Stomach (tissue), 9 donors: Measurements from ENCODE around the gene DGKD. TPM values are rescaled to one million over a fixed set of nuclear protein-coding genes. Genes with fewer than 3 reads are reported as not detected.

Source experiments
- DNase-seq, 2 donors: peaks; one replicate each; pipeline versions ENCODE4 v3.0.0 to v3.0.0-alpha.2; 2013 to 2019
- H3K27ac ChIP-seq, 5 donors: fragments of 200-600 bp in 4 of 5; sonication (generic) in 4 of 5; one replicate each; pipeline ENCODE4 v1.5.1; 2013 to 2019; ENCODE audit warnings: mild to moderate bottlenecking in 1 of 5, moderate library complexity in 1 of 5
- H3K27me3 ChIP-seq, 3 donors: fragments of 200-600 bp; sonication (generic); one replicate each; pipeline ENCODE4 v1.5.1; 2017 to 2019; ENCODE audit warnings: mixed run types in 1 of 3
- H3K36me3 ChIP-seq, 4 donors: fragments of 200-600 bp; sonication (generic); 1 replicate in 3 of 4; 2 replicates in 1 of 4; pipeline ENCODE4 v1.5.1; 2016 to 2019
- H3K4me1 ChIP-seq, 4 donors: fragments of 200-600 bp; sonication (generic); one replicate each; pipeline ENCODE4 v1.5.1; 2016 to 2019
- H3K4me3 ChIP-seq, 4 donors: fragments of 200-600 bp; sonication (generic) in 3 of 4; one replicate each; pipeline ENCODE4 v1.5.1; 2016 to 2019; ENCODE audit warnings: mild to moderate bottlenecking in 1 of 4
- H3K9me3 ChIP-seq, 4 donors: fragments of 200-600 bp; sonication (generic); one replicate each; pipeline ENCODE4 v1.5.1; 2016 to 2019
- CTCF ChIP-seq, 7 experiments: fragments of 450-650 bp in 4 of 7; fragments of 200-600 bp in 3 of 7; sonication (generic) in 3 of 7; IDR thresholded peaks; one replicate each; pipeline ENCODE4 v1.5.1; 2016 to 2019; ENCODE audit warnings: antibody characterized with exemption in 7 of 7, control low read depth in 2 of 7, mild to moderate bottlenecking in 1 of 7
- EP300 ChIP-seq: sonication (generic); formaldehyde crosslinking; IDR thresholded peaks from one replicate; pipeline ENCODE4 v1.6.1; 2017; ENCODE audit warnings: antibody characterized with exemption
- POLR2A ChIP-seq, 4 donors: fragments of 450-650 bp; IDR thresholded peaks; one replicate each; pipeline ENCODE4 v1.6.1; 2016; ENCODE audit warnings: antibody characterized with exemption in 4 of 4, control low read depth in 2 of 4, mild to moderate bottlenecking in 1 of 4, moderate library complexity in 1 of 4
- POLR2AphosphoS5 ChIP-seq, 3 donors: sonication (generic); formaldehyde crosslinking; IDR thresholded peaks; one replicate each; pipeline ENCODE4 v1.6.1; 2016; ENCODE audit warnings: antibody characterized with exemption in 3 of 3
- WGBS, 5 donors: extraction: QIAGEN DNeasy Blood & Tissue Kit in 3 of 5; methylation state at CpG; one replicate each; pipeline versions ENCODE4 v1.1.5 to v1.1.7; 2013 to 2018; 5-methylcytosine and 5-hydroxymethylcytosine counted together
- intact Hi-C: fragments of 100-400 bp; cut with DNase I; formaldehyde crosslinking; loops from one replicate; pipeline ENCODE4 v1.15.1; 2023; ENCODE audit warnings: low total_unique reads
- polyA plus RNA-seq, 3 donors: library from polyadenylated mRNA; stranded (reverse); fragments of 200-250 nt; gene quantifications; one replicate each; pipeline ENCODE4 v1.2.3, GENCODE V29; 2013
- total RNA-seq, 5 donors: library from RNA; depleted of rRNA; stranded (reverse); fragments of >200 nt; gene quantifications; one replicate each; pipeline versions ENCODE4 v1.1.0 to v1.2.3, GENCODE V29; 2014 to 2016
- donor health status: healthy with polysubstance abuse.
- donor health status: Bipolar disorder and iron deficiency.
- donor health status: healthy.

DGKD gene
- total and polyA plus RNA-seq, 8 donors = 21.9 to 471 (median 202) TPM

GRCh38 chr2:233369462-233369861, 15.2 kb downstream of the DGKD start:
- H3K4me3 ChIP-seq = no peak overlapping the region

GRCh38 chr2:233369897-233370685, 15.8 kb downstream of the DGKD start:
- Histone ChIP-seq H3K4me3 (no peak overlapping the region), H3K27me3 (no peaks in the 10 kb centered on the region), H3K9me3 (no peaks in the 10 kb centered on the region), H3K4me1 (peaks cover 8 to 36% (median 16%) of the 10 kb centered on the region in 4 donors), H3K36me3 (peaks cover 0 to 24% (median 3%) of the 10 kb centered on the region in 4 donors), H3K27ac (no peak overlapping the region)
- no peak for DNase-seq
- TF ChIP-seq CTCF (IDR thresholded peaks at IDR 0.05) (no peak), POLR2A (IDR thresholded peaks at IDR 0.05) (no peak), EP300 (no peak), POLR2AphosphoS5 (IDR thresholded peaks at IDR 0.05) (no peak)
- intact Hi-C loops = no loop called here
- WGBS, 5 donors = 72 to 80% (median 76%) methylated on average over 9 of the region's 9 CpGs

More at GRCh38 chr2:233369462-233369861, 15.2 kb downstream of the DGKD start:
- no peaks in the 10 kb centered on the region for H3K9me3 ChIP-seq
- DNase-seq = no peak
- H3K27ac ChIP-seq = no peak overlapping the region
- 87 to 93% (median 89%) methylated on average over 8 of the region's 8 CpGs for WGBS, 5 donors
- H3K4me1 ChIP-seq = peaks cover 8 to 32% (median 15%) of the 10 kb centered on the region in 4 donors
- intact Hi-C loops = no loop called here
- H3K27me3 ChIP-seq = no peaks in the 10 kb centered on the region
- TF ChIP-seq EP300 (no peak), POLR2A (IDR thresholded peaks at IDR 0.05) (no peak), POLR2AphosphoS5 (IDR thresholded peaks at IDR 0.05) (no peak), CTCF (IDR thresholded peaks at IDR 0.05) (no peak)
- H3K36me3 ChIP-seq = peaks cover 0 to 20% (median 3%) of the 10 kb centered on the region in 4 donors

GRCh38 chr2:233371641-233372040, 17.3 kb downstream of the DGKD start:
- Histone ChIP-seq H3K4me1 (peaks cover 8 to 39% (median 18%) of the 10 kb centered on the region in 4 donors), H3K4me3 (no peak overlapping the region), H3K36me3 (peaks cover 0 to 25% (median 5%) of the 10 kb centered on the region in 4 donors), H3K9me3 (no peaks in the 10 kb centered on the region), H3K27me3 (no peaks in the 10 kb centered on the region), H3K27ac (no peak overlapping the region)
- 66 to 90% (median 82%) methylated on average over 2 of the region's 2 CpGs for WGBS, 5 donors
- intact Hi-C loops = no loop called here
- DNase-seq = no peak
- TF ChIP-seq POLR2A (IDR thresholded peaks at IDR 0.05) = no peak
- no peak for TF ChIP-seq POLR2AphosphoS5 (IDR thresholded peaks at IDR 0.05)
- TF ChIP-seq EP300 = no peak
- TF ChIP-seq CTCF (IDR thresholded peaks at IDR 0.05) = no peak

GRCh38 chr2:233372855-233373254, 18.6 kb downstream of the DGKD start:
- DNase-seq = no peak
- no peak overlapping the region for H3K4me3 ChIP-seq
- H3K36me3 ChIP-seq = peaks cover 0 to 36% (median 9%) of the 10 kb centered on the region in 4 donors
- peaks cover 8 to 39% (median 18%) of the 10 kb centered on the region in 4 donors for H3K4me1 ChIP-seq
- H3K27ac ChIP-seq = peak overlapping the region in 1 of 5 donors; percentile 12
- no peaks in the 10 kb centered on the region for H3K9me3 ChIP-seq
- WGBS, 5 donors = 47 to 72% (median 58%) methylated on average over 8 of the region's 8 CpGs
- intact Hi-C loops = no loop called here
- no peaks in the 10 kb centered on the region for H3K27me3 ChIP-seq
- TF ChIP-seq CTCF (IDR thresholded peaks at IDR 0.05) (no peak), POLR2AphosphoS5 (IDR thresholded peaks at IDR 0.05) (peak in 1 of 3 donors; percentile 14)
